PC-9 (cell line): ENCODE data around the gene CDK12. TPM values are rescaled to one million over a fixed set of nuclear protein-coding genes. Genes with fewer than 3 reads are reported as not detected.
"Not testable (repeated sequence)": the region's sequence is repeated elsewhere in the genome, so short reads cannot be mapped to it uniquely, and the experiment has no call there.

Experiments
- BruUV-seq: library from RNA; stranded (reverse); fragments of 400-500 nt; replicated peaks from 2 replicates; lab custom pipeline; 2021; lab: Mats Ljungman, UMichigan
- CTCF ChIA-PET: fragments of 300-600 bp; sonication (Branson Sonifier 250); formaldehyde crosslinking; loops from one replicate; lab custom pipeline; 2022; ENCODE audit warnings: antibody characterized with exemption; lab: Charles Lee
- POLR2A ChIA-PET: fragments of 300-600 bp; sonication (Branson Sonifier 250); formaldehyde crosslinking; loops from one replicate; lab custom pipeline; 2022; ENCODE audit warnings: antibody characterized with exemption; ENCODE audit not compliant: unreplicated experiment; lab: Charles Lee
- DNase-seq, 2 experiments: peaks; one replicate each; pipeline versions ENCODE4 v3.0.0 to v3.0.0-alpha.2; 2015 to 2022; ENCODE audit warnings: mixed read lengths in 1 of 2
- H2AFZ ChIP-seq: fragments of 200-600 bp; sonication (generic); 2 replicates; pipeline ENCODE4 v1.8.1; 2017; ENCODE audit warnings: antibody characterized with exemption
- H3F3A ChIP-seq: fragments of 200-600 bp; sonication (generic); 2 replicates; pipeline ENCODE4 v1.8.1; 2017; ENCODE audit warnings: antibody characterized with exemption, mild to moderate bottlenecking, low read depth; ENCODE audit not compliant: insufficient read depth
- H3K27ac ChIP-seq: fragments of 200-600 bp; sonication (generic); 2 replicates; pipeline ENCODE4 v1.6.1; 2016; ENCODE audit warnings: mixed run types
- H3K27me3 ChIP-seq: fragments of 200-600 bp; sonication (generic); 2 replicates; pipeline ENCODE4 v1.6.1; 2016; ENCODE audit warnings: low read depth, mixed run types; ENCODE audit not compliant: insufficient read depth
- H3K36me3 ChIP-seq: fragments of 200-600 bp; sonication (generic); 2 replicates; pipeline ENCODE4 v1.6.1; 2016; ENCODE audit warnings: low read depth, mixed run types
- H3K4me1 ChIP-seq: fragments of 200-600 bp; sonication (generic); replicated peaks from 2 replicates; pipeline ENCODE4 v1.6.1; 2016; ENCODE audit warnings: mixed run types; ENCODE audit not compliant: insufficient read depth
- H3K4me2 ChIP-seq: fragments of 200-600 bp; sonication (generic); 2 replicates; pipeline ENCODE4 v1.6.1; 2017; ENCODE audit warnings: mixed run types
- H3K4me3 ChIP-seq: fragments of 200-600 bp; sonication (generic); 2 replicates; pipeline ENCODE4 v1.6.1; 2016; ENCODE audit warnings: mixed run types
- H3K79me2 ChIP-seq: fragments of 200-600 bp; sonication (generic); 2 replicates; pipeline ENCODE4 v1.6.1; 2017; ENCODE audit warnings: low read depth, mixed run types
- H3K9me2 ChIP-seq: fragments of 200-600 bp; sonication (generic); 2 replicates; pipeline ENCODE4 v1.8.1; 2017; ENCODE audit warnings: mild to moderate bottlenecking; ENCODE audit not compliant: insufficient read depth
- H3K9me3 ChIP-seq: fragments of 200-600 bp; sonication (generic); 2 replicates; pipeline ENCODE4 v1.8.1; 2016; ENCODE audit warnings: low read depth; ENCODE audit not compliant: insufficient read depth
- H4K20me1 ChIP-seq: fragments of 200-600 bp; sonication (generic); 2 replicates; pipeline ENCODE4 v1.8.1; 2017; ENCODE audit not compliant: insufficient read depth
- CTCF ChIP-seq: fragments of 200-600 bp; sonication (generic); conservative IDR thresholded peaks from 2 replicates; pipeline ENCODE4 v1.6.1; 2017; ENCODE audit warnings: mixed run types, antibody characterized with exemption, mild to moderate bottlenecking, moderate library complexity
- EZH2 ChIP-seq: fragments of 200-600 bp; sonication (generic); IDR thresholded peaks from 2 replicates; pipeline ENCODE4 v1.8.0; 2017; ENCODE audit warnings: antibody characterized with exemption, low read depth
- intact Hi-C: fragments of 100-400 bp; cut with micrococcal nuclease; formaldehyde crosslinking; loops from one replicate; pipeline ENCODE4 v1.10.0; 2022; ENCODE audit not compliant: unreplicated experiment
- total RNA-seq: library from RNA; stranded (reverse); gene quantifications from 2 replicates; pipeline ENCODE4 v1.2.3, GENCODE V29; 2021

CDK12 gene
- total RNA-seq, 1 experiment from 2014 or later = 64.3 TPM

GRCh38 chr17:39486242-39486641, 25.0 kb downstream of the CDK12 start:
- Histone ChIP-seq H2AFZ (no peak overlapping the region), H3K27me3 (no peaks in the 10 kb centered on the region), H3K4me1 (peaks cover 35% of the 10 kb centered on the region), H3K9me2 (no peaks in the 10 kb centered on the region), H3K4me2 (peak overlapping the region; percentile 65; the same call in 1 of the 2 replicates), H4K20me1 (0 out of 2 replicates have a peak, but pooled peaks cover 4% of the 10 kb centered on the region), H3K79me2 (peaks cover 34% of the 10 kb centered on the region), H3K9me3 (no peaks in the 10 kb centered on the region), H3K27ac (peak overlapping the region; percentile 92), H3K4me3 (no peak overlapping the region), H3F3A (peaks cover 46% of the 10 kb centered on the region), H3K36me3 (peaks cover 24% of the 10 kb centered on the region)
- CTCF ChIA-PET = interaction anchor here (0.6 kb wide), 2 partner anchors 9 to 25 kb away, joined by 3 to 8 read pairs; partner anchors contain the start of gene CDK12
- BruUV-seq = no TSS peak
- POLR2A ChIA-PET = interaction anchor here (0.6 to 0.7 kb wide), 4 partner anchors 133 to 250 kb away, joined by 3 to 30 read pairs (median 15); partner anchors contain the start of gene STARD3
- intact Hi-C loops = loop anchor here (5.0 kb wide), 1 partner anchor 34 kb away; the partner anchor contains the start of gene MED1
- peak; percentile 9 to 50 for DNase-seq
- TF ChIP-seq EZH2 (no peak), CTCF (no peak)

- peaks cover 46% of the 10 kb centered on the region for H3F3A ChIP-seq
- H3K4me3 ChIP-seq, BruUV-seq, H3K27me3 ChIP-seq, CTCF ChIA-PET, H3K27ac ChIP-seq, H3K4me2 ChIP-seq, H4K20me1 ChIP-seq, DNase-seq, H2AFZ ChIP-seq, H3K9me2 ChIP-seq, H3K9me3 ChIP-seq: not testable (repeated sequence)
- H3K79me2 ChIP-seq = peaks cover 34% of the 10 kb centered on the region
- intact Hi-C loops = loop anchor here (5.0 kb wide), 1 partner anchor 35 kb away; the partner anchor contains the start of gene MED1
- H3K4me1 ChIP-seq = peaks cover 35% of the 10 kb centered on the region
- POLR2A ChIA-PET = interaction anchor here (0.6 kb wide), 1 partner anchor 9 kb away, joined by 4 read pairs; no protein-coding TSS in a partner anchor
- peaks cover 24% of the 10 kb centered on the region for H3K36me3 ChIP-seq
Measured at GRCh38 chr17:39487490-39487889, 26.2 kb downstream of the CDK12 start.

- CTCF ChIA-PET = interaction anchor here (0.6 kb wide), 1 partner anchor 50 kb away, joined by 4 read pairs; no protein-coding TSS in a partner anchor
- Histone ChIP-seq H2AFZ (no peak overlapping the region), H3K9me3 (no peaks in the 10 kb centered on the region), H3K9me2 (no peaks in the 10 kb centered on the region), H3K27ac (peak overlapping the region; percentile 28; the same call in 1 of the 2 replicates), H3K36me3 (peaks cover 24% of the 10 kb centered on the region), H3K4me3 (no peak overlapping the region), H4K20me1 (0 out of 2 replicates have a peak, but pooled peaks cover 4% of the 10 kb centered on the region), H3K4me2 (no peak overlapping the region), H3K4me1 (peaks cover 35% of the 10 kb centered on the region), H3F3A (peaks cover 44% of the 10 kb centered on the region), H3K79me2 (peaks cover 34% of the 10 kb centered on the region), H3K27me3 (no peaks in the 10 kb centered on the region)
- intact Hi-C loops = loop anchor here (5.0 kb wide), 1 partner anchor 36 kb away; the partner anchor contains the start of gene MED1
- TF ChIP-seq CTCF (no peak), EZH2 (no peak)
- BruUV-seq = no TSS peak
- DNase-seq = no peak
- POLR2A ChIA-PET = no interaction called here
Measured at GRCh38 chr17:39487946-39488345, 26.7 kb downstream of the CDK12 start.

- intact Hi-C loops = not testable (repeated sequence)
Measured at GRCh38 chr17:39496921-39497320, 35.6 kb downstream of the CDK12 start.

More at GRCh38 chr17:39496921-39497320, 35.6 kb downstream of the CDK12 start:
- H3K79me2 ChIP-seq, H3K27me3 ChIP-seq, H3K4me1 ChIP-seq, H3K9me3 ChIP-seq, BruUV-seq, H3K27ac ChIP-seq, CTCF ChIA-PET, H3K4me3 ChIP-seq, H3K4me2 ChIP-seq, H3F3A ChIP-seq, H2AFZ ChIP-seq, POLR2A ChIA-PET, H3K9me2 ChIP-seq, H4K20me1 ChIP-seq, DNase-seq: not testable (repeated sequence)
- peaks cover 25% of the 10 kb centered on the region for H3K36me3 ChIP-seq
